Measurements from ENCODE around the gene TMSB10. TPM values are rescaled to one million over a fixed set of nuclear protein-coding genes. Genes with fewer than 3 reads are reported as not detected.

Gene TMSB10
- total RNA-seq, 1 experiment from 2014 or later: 5,246 TPM

DNA sequence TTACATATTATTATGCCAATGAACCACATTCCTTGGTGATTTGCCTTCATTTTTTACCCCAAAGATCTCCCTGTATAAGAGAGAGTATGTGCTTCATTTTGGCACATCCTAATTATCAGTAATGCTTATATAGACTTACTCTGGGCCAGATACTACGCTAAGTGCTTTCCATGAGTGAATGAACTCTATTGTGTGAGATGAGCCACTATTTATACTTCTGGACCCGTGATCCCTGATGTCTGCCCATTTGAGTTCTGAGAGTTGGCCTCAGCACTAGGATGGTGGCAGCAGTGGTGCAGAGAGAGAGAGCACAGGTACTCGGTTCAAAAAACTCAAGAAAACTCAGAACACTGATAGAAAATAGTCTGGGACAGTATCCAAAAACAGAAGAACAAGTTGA, 48.1 kb downstream of the TMSB10 start:
- Histone ChIP-seq H3K27ac (ENCODE audit: low read length) (no peak overlapping the region), H3K4me1 (ENCODE audit: insufficient read depth, low read length) (peaks cover 19% of the 10 kb centered on the region), H3K9me3 (ENCODE audit: low read length) (no peaks in the 10 kb centered on the region), H3K9ac (ENCODE audit: low read length) (no peak overlapping the region), H3K4me3 (ENCODE audit: low read length) (no peak overlapping the region), H2AFZ (ENCODE audit: low read length) (no peak overlapping the region), H4K20me1 (ENCODE audit: low read length) (no peaks in the 10 kb centered on the region), H3K36me3 (ENCODE audit: low read depth, low read length) (no peaks in the 10 kb centered on the region), H3K4me2 (ENCODE audit: low read length) (no peak overlapping the region), H3K79me2 (ENCODE audit: low read length) (no peaks in the 10 kb centered on the region; the same call in 1 of the 2 replicates), H3K9me2 (replicated peaks; ENCODE audit: low read length) (no peaks in the 10 kb centered on the region), H3K27me3 (ENCODE audit: low read length) (no peaks in the 10 kb centered on the region), H3F3A (ENCODE audit: low read length, unreplicated experiment) (peaks cover 5% of the 10 kb centered on the region)
- no peak for TF ChIP-seq EZH2phosphoT487 (IDR thresholded peaks at IDR 0.05; ENCODE audit: borderline replicate concordance, low read length)
- ChIA-PET CTCF (no interaction called here), POLR2A (ENCODE audit: unreplicated experiment) (no interaction called here)
- intact Hi-C loops (cut with micrococcal nuclease): no loop called here
- DNase-seq (no peak), ATAC-seq (no peak)
- BruUV-seq (replicated peaks): no TSS peak

DNA sequence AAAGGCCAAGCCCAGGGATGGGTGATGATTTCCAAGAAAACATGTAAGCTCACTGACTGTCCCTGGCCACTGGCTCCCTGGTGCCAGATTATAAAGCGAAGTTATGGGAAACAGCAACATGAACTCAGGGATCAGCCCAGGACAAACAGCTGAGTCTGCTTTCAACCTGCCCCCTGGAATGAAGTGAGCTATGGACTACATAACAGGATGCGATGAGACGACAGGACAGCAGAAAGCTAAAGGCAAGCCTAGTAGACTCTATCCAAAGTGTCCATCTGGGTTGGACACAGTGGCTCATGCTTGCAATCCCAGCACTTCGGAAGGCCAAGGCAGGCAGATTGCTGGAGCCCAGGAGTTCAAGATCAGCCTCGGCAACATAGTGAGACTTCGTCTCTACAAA, 48.9 kb downstream of the TMSB10 start:
- TF ChIP-seq, protein P1, sequence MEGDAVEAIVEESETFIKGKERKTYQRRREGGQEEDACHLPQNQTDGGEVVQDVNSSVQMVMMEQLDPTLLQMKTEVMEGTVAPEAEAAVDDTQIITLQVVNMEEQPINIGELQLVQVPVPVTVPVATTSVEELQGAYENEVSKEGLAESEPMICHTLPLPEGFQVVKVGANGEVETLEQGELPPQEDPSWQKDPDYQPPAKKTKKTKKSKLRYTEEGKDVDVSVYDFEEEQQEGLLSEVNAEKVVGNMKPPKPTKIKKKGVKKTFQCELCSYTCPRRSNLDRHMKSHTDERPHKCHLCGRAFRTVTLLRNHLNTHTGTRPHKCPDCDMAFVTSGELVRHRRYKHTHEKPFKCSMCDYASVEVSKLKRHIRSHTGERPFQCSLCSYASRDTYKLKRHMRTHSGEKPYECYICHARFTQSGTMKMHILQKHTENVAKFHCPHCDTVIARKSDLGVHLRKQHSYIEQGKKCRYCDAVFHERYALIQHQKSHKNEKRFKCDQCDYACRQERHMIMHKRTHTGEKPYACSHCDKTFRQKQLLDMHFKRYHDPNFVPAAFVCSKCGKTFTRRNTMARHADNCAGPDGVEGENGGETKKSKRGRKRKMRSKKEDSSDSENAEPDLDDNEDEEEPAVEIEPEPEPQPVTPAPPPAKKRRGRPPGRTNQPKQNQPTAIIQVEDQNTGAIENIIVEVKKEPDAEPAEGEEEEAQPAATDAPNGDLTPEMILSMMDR (conservative IDR thresholded peaks at IDR 0.05; ENCODE audit: low read depth, low read length): no peak
- TF ChIP-seq EZH2phosphoT487 (IDR thresholded peaks at IDR 0.05; ENCODE audit: borderline replicate concordance, low read length) (no peak), EZH2 (IDR thresholded peaks at IDR 0.05; ENCODE audit: low read length, unreplicated experiment) (no peak)
- Histone ChIP-seq H3K4me2 (ENCODE audit: low read length) (no peak overlapping the region), H3K27me3 (ENCODE audit: low read length) (no peaks in the 10 kb centered on the region), H3K9me3 (ENCODE audit: low read length) (no peaks in the 10 kb centered on the region), H3K79me2 (ENCODE audit: low read length) (no peaks in the 10 kb centered on the region; the same call in 1 of the 2 replicates), H3F3A (ENCODE audit: low read length, unreplicated experiment) (peaks cover 8% of the 10 kb centered on the region), H3K9ac (ENCODE audit: low read length) (no peak overlapping the region), H4K20me1 (ENCODE audit: low read length) (no peaks in the 10 kb centered on the region), H3K9me2 (replicated peaks; ENCODE audit: low read length) (no peaks in the 10 kb centered on the region), H3K4me1 (ENCODE audit: insufficient read depth, low read length) (peaks cover 27% of the 10 kb centered on the region), H3K27ac (ENCODE audit: low read length) (no peak overlapping the region), H2AFZ (ENCODE audit: low read length) (no peak overlapping the region), H3K36me3 (ENCODE audit: low read depth, low read length) (no peaks in the 10 kb centered on the region), H3K4me3 (ENCODE audit: low read length) (no peak overlapping the region)
- intact Hi-C loops (cut with micrococcal nuclease): no loop called here
- ATAC-seq (no peak), DNase-seq (no peak)
- ChIA-PET CTCF (no interaction called here), POLR2A (ENCODE audit: unreplicated experiment) (no interaction called here)
- BruUV-seq (replicated peaks): no TSS peak

Other genes starting within 250 kb of the TMSB10 start
- 2.0 and 4.0 TPM in 2 replicates for gene TRABD2A, start 24.6 kb upstream of the TMSB10 start, total RNA-seq (2014; rRNA removed)
- 62.1 and 73.6 TPM in 2 replicates for gene KCMF1, start 65.5 kb downstream of the TMSB10 start, total RNA-seq (2014; rRNA removed)
- gene TCF7L1, start 227.7 kb downstream of the TMSB10 start, total RNA-seq (2014; rRNA removed): 1.8 and 2.8 TPM in 2 replicates

Measured in PC-3 (cell line).